Panc1 (cell line): Measurements from ENCODE around the gene RBFA. TPM values are rescaled to one million over a fixed set of nuclear protein-coding genes. Genes with fewer than 3 reads are reported as not detected.

Experiments used
- ATAC-seq: fragments of 200-7000 bp; cut with Tn5 transposase; 2 replicates; pipeline ENCODE4 v1.9.1; 2020; ENCODE audit warnings: mild to moderate bottlenecking, moderate library complexity
- BruUV-seq: library from RNA; stranded (reverse); fragments of 400-500 nt; replicated peaks from 2 replicates; lab custom pipeline; 2021; lab: Mats Ljungman, UMichigan
- CTCF ChIA-PET: fragments of 300-600 bp; sonication (Branson Sonifier 250); formaldehyde crosslinking; loops from one replicate; lab custom pipeline; 2022; ENCODE audit warnings: antibody characterized with exemption; lab: Charles Lee
- POLR2A ChIA-PET: fragments of 300-600 bp; sonication (Branson Sonifier 250); formaldehyde crosslinking; loops from one replicate; lab custom pipeline; 2022; ENCODE audit warnings: antibody characterized with exemption; lab: Charles Lee
- DNase-seq: peaks from one replicate; pipeline ENCODE4 v3.0.0-alpha.2; 2010; ENCODE audit warnings: low read depth, low spot score
- H3K27ac ChIP-seq: 2 replicates; pipeline ENCODE4 v1.5.1; 2011; ENCODE audit warnings: mild to moderate bottlenecking, low read length, inconsistent platforms
- H3K27me3 ChIP-seq: fragments of 200-500 bp; sonication (Bioruptor generic); 2 replicates; pipeline ENCODE4 v1.6.0; 2014; ENCODE audit warnings: low read length, inconsistent platforms; ENCODE audit not compliant: control insufficient read depth, insufficient read depth
- H3K36me3 ChIP-seq: fragments of 200-500 bp; sonication (Bioruptor generic); 2 replicates; pipeline ENCODE4 v1.5.1; 2014; ENCODE audit warnings: inconsistent platforms, mild to moderate bottlenecking, low read length, moderate library complexity; ENCODE audit not compliant: control insufficient read depth, insufficient read depth
- H3K4me1 ChIP-seq: 2 replicates; pipeline ENCODE4 v1.5.1; 2011; ENCODE audit warnings: inconsistent platforms, mild to moderate bottlenecking, low read length, moderate library complexity; ENCODE audit not compliant: control insufficient read depth, insufficient read depth
- H3K4me3 ChIP-seq, 2 experiments: 2 replicates each; pipeline ENCODE4 v1.5.1; 2011 to 2012; ENCODE audit warnings: low read depth in 2 of 2, low read length in 2 of 2, mild to moderate bottlenecking in 2 of 2, inconsistent platforms in 1 of 2, moderate library complexity in 1 of 2
- H3K9me3 ChIP-seq: fragments of 200-500 bp; sonication (Bioruptor generic); 2 replicates; pipeline ENCODE4 v1.5.1; 2014; ENCODE audit warnings: low read depth, mild to moderate bottlenecking, inconsistent platforms, low read length, moderate library complexity; ENCODE audit not compliant: control insufficient read depth, insufficient read depth
- CTCF ChIP-seq: fragments of 450-650 bp; IDR thresholded peaks from 2 replicates; pipeline ENCODE4 v1.5.1; 2017; ENCODE audit warnings: mild to moderate bottlenecking
- POLR2AphosphoS5 ChIP-seq: IDR thresholded peaks from 2 replicates; pipeline ENCODE4 v1.6.1; 2012; ENCODE audit warnings: mild to moderate bottlenecking, low read depth, low read length, moderate library complexity
- REST ChIP-seq, 2 experiments: IDR thresholded peaks; 2 replicates each; pipeline ENCODE4 v1.6.1; 2011 to 2012; ENCODE audit warnings: low read depth in 2 of 2, control low read depth in 1 of 2, low read length in 1 of 2, mild to moderate bottlenecking in 1 of 2, moderate library complexity in 1 of 2; ENCODE audit not compliant: insufficient read depth in 1 of 2
- SIN3A ChIP-seq: IDR thresholded peaks from 2 replicates; pipeline ENCODE4 v1.6.1; 2012; ENCODE audit warnings: low read depth, mild to moderate bottlenecking, low read length, moderate library complexity, borderline replicate concordance; ENCODE audit not compliant: insufficient read depth
- TCF7L2 ChIP-seq: IDR thresholded peaks from 2 replicates; pipeline ENCODE4 v1.6.1; 2011; ENCODE audit warnings: mild to moderate bottlenecking, low read depth, low read length, inconsistent platforms
- in situ Hi-C: cut with HindIII; loops from 2 replicates; pipeline ENCODE4 v1.10.0; 2016; ENCODE audit warnings: low sequenced_read_pairs, low pct_unique_long_range_greater_than_20kb
- intact Hi-C: fragments of 100-400 bp; cut with micrococcal nuclease; formaldehyde crosslinking; loops from one replicate; pipeline ENCODE4 v1.10.0; 2022; ENCODE audit not compliant: unreplicated experiment
- total RNA-seq: library from RNA; stranded (reverse); gene quantifications from one replicate; pipeline ENCODE4 v1.2.1, GENCODE V29; 2021; ENCODE audit not compliant: unreplicated experiment

The RBFA gene
- total RNA-seq, 1 experiment from 2014 or later = 83.1 TPM

- in situ Hi-C loops (no loop called here), intact Hi-C loops (no loop called here)
- H3K4me3 ChIP-seq = no peak overlapping the region
- no peak overlapping the region for H3K27ac ChIP-seq
- ChIA-PET CTCF (no interaction called here), POLR2A (no interaction called here)
- H3K4me1 ChIP-seq = no peaks in the 10 kb centered on the region
- no peak for TF ChIP-seq TCF7L2
- TF ChIP-seq POLR2AphosphoS5 = no peak
- no peak for TF ChIP-seq CTCF
- no peak for TF ChIP-seq SIN3A
- TF ChIP-seq REST (IDR thresholded peaks at IDR 0.05; ENCODE audit: insufficient read depth in 1 of 2, low read depth in 2 of 2, low read length in 1 of 2) = no peak
- H3K36me3 ChIP-seq = no peaks in the 10 kb centered on the region
- BruUV-seq = no TSS peak
- no peaks in the 10 kb centered on the region for H3K27me3 ChIP-seq
- no peak for DNase-seq
- ATAC-seq = peak; percentile 22; the same call in 1 of the 2 replicates
- H3K9me3 ChIP-seq = no peaks in the 10 kb centered on the region
Observed at GRCh38 chr18:80065705-80066104, 31.5 kb downstream of the RBFA start.

GRCh38 chr18:80067321-80067720 lies 33.1 kb downstream of the RBFA start:
- Histone ChIP-seq H3K36me3 (no peaks in the 10 kb centered on the region), H3K27me3 (no peaks in the 10 kb centered on the region), H3K4me1 (no peaks in the 10 kb centered on the region), H3K4me3 (no peak overlapping the region), H3K9me3 (no peaks in the 10 kb centered on the region), H3K27ac (no peak overlapping the region)
- intact Hi-C loops = no loop called here
- TF ChIP-seq SIN3A (no peak), REST (IDR thresholded peaks at IDR 0.05; ENCODE audit: insufficient read depth in 1 of 2, low read depth in 2 of 2, low read length in 1 of 2) (no peak), POLR2AphosphoS5 (no peak), CTCF (no peak), TCF7L2 (no peak)
- CTCF ChIA-PET = no interaction called here
- POLR2A ChIA-PET = no interaction called here
- ATAC-seq (no peak; the same call in 1 of the 2 replicates), DNase-seq (no peak)
- in situ Hi-C loops = no loop called here
- no TSS peak for BruUV-seq
